Measurements from ENCODE around the gene UBE3C.

The UBE3C gene

DNA sequence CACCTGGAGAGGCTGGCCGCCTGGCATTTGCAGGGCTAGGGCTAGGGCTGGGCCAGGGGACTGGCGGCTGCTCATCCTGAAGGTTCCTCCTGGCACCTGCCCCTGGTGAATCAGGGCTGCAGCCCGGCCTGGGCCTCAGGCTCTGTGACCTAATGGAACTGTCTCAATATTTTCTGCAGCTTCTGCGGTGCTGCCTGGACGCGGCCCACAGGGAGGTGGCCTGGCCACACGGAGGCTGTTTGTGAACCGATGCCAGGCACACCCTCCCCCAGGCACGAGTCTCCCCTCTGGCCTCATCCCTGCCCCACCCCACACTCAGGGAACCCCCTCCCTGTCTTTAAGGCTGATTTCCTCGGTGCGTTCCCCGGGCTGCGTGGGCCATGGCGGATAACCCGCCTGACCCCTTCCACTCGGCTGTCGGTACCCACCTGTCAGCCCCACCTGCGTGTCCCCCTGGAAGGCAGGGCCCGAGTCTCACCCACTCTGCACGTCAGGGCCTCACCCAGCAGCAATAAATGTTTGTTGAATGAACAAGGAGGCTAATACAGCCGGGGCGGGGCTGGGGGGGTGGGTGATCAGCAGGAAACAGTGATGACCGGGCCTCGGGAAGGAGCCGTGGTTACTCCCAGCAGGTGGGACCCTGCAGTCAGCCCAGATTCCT is 143.5 kb downstream of the UBE3C start:
- DNase-seq (ENCODE audit: extremely low read depth, low read depth): no peak
- H3K4me3 ChIP-seq (replicated peaks; ENCODE audit: low read depth, low read length): no peak overlapping the region
- TF ChIP-seq, protein P1, sequence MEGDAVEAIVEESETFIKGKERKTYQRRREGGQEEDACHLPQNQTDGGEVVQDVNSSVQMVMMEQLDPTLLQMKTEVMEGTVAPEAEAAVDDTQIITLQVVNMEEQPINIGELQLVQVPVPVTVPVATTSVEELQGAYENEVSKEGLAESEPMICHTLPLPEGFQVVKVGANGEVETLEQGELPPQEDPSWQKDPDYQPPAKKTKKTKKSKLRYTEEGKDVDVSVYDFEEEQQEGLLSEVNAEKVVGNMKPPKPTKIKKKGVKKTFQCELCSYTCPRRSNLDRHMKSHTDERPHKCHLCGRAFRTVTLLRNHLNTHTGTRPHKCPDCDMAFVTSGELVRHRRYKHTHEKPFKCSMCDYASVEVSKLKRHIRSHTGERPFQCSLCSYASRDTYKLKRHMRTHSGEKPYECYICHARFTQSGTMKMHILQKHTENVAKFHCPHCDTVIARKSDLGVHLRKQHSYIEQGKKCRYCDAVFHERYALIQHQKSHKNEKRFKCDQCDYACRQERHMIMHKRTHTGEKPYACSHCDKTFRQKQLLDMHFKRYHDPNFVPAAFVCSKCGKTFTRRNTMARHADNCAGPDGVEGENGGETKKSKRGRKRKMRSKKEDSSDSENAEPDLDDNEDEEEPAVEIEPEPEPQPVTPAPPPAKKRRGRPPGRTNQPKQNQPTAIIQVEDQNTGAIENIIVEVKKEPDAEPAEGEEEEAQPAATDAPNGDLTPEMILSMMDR (IDR thresholded peaks at IDR 0.05; ENCODE audit: low read depth, low read length, missing control alignments): no peak

GRCh38 chr7:157284229-157285014 is 145.7 kb downstream of the UBE3C start:
- no peak overlapping the region for H3K4me3 ChIP-seq (replicated peaks; ENCODE audit: low read depth, low read length)
- TF ChIP-seq, protein P1 (IDR thresholded peaks at IDR 0.05; ENCODE audit: low read depth, low read length, missing control alignments): no peak
- no peak for DNase-seq (ENCODE audit: extremely low read depth, low read depth)

DNA sequence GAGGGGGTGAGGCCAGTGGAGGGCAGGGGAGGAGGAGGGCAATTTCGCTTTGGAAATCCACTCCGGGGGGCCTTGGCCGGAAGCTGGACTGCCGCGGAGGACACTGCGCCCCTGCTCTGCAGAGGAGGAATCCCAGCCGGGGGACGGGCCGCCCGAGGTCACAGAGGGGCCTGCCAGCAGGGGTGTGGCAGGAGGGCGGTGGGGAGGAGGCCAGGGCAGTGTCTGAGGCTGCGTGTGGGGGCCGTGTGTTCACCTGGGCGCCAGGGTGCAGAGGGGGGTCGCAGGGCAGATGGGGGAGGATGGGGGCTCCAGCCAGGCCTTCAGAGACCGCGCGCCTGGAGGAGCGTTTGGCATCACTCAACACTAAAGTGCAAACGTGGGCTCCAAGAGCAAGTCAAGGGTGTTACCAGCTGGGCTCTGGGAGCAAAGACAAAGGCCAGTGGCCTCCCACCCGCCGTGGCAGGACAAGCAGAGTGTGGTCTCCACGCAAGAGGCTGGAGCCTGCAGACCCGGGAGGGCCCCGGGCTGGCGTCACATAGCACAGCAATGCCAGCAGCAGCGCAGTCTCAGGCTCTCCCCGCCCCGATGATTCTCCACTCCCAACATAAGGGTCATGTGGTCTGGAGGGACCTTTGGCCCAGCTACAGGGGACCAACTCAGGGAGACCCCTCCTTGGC is 152.8 kb downstream of the UBE3C start:
- H3K4me3 ChIP-seq (replicated peaks; ENCODE audit: low read depth, low read length): no peak overlapping the region
- TF ChIP-seq, protein P1 (IDR thresholded peaks at IDR 0.05; ENCODE audit: low read depth, low read length, missing control alignments): no peak
- no peak for DNase-seq (ENCODE audit: extremely low read depth, low read depth)

- no peak overlapping the region for H3K4me3 ChIP-seq (replicated peaks; ENCODE audit: low read depth, low read length)
- TF ChIP-seq, protein P1 (IDR thresholded peaks at IDR 0.05; ENCODE audit: low read depth, low read length, missing control alignments): no peak
- no peak for DNase-seq (ENCODE audit: extremely low read depth, low read depth)
Observed at GRCh38 chr7:157292258-157292657, 153.5 kb downstream of the UBE3C start.

DNA sequence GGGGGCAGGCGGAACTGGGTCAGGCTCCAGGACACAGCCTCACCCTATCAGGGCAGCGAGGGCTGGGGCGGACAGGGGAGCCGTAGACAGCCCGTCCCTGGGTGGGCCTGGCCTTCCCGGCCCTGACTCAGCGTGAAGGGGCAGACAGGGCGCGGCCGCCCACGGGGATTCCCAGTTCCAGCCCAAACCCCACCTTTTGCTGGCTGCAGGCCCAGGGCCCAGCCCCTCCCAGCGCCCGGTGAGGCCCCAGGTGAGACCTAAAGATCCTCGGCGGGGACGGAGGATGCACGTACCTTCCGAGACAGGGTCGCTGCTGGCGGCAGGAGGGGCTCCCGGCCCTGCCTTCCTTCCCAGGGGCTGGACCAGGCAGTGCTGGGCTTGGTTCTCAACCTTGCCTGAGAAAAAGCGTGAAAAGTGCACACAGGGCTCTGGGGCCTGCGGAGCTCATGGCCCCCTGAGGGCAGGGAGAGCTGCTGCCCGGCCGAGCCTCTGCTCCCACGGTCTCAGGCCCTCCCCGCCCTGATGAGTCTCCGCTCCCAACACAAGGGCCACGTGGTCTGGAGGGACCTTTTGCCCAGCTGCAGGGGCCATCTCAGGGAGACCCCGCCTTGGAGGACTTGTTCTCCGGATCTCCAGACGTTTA is 154.2 kb downstream of the UBE3C start:
- TF ChIP-seq, protein P1 (IDR thresholded peaks at IDR 0.05; ENCODE audit: low read depth, low read length, missing control alignments): no peak
- DNase-seq (ENCODE audit: extremely low read depth, low read depth): no peak
- H3K4me3 ChIP-seq (replicated peaks; ENCODE audit: low read depth, low read length): no peak overlapping the region

GRCh38 chr7:157293413-157293788 is 154.7 kb downstream of the UBE3C start:
- TF ChIP-seq, protein P1 (IDR thresholded peaks at IDR 0.05; ENCODE audit: low read depth, low read length, missing control alignments): no peak
- no peak for DNase-seq (ENCODE audit: extremely low read depth, low read depth)
- no peak overlapping the region for H3K4me3 ChIP-seq (replicated peaks; ENCODE audit: low read depth, low read length)
